MCF 10A (cell line): Measurements from ENCODE around the gene DGKE. TPM values are rescaled to one million over a fixed set of nuclear protein-coding genes. Genes with fewer than 3 reads are reported as not detected.

Experiments used
- BruUV-seq: library from RNA; stranded (reverse); fragments of 400-500 nt; replicated peaks from 2 replicates; lab custom pipeline; 2021; lab: Mats Ljungman, UMichigan
- CTCF ChIA-PET: fragments of 300-600 bp; sonication (Branson Sonifier 250); formaldehyde crosslinking; extraction: SDS; loops from one replicate; lab custom pipeline; 2021; ENCODE audit warnings: antibody characterized with exemption, inconsistent platforms; lab: Yijun Ruan, JAX
- POLR2A ChIA-PET: fragments of 300-600, 350-650 bp; sonication (Branson Sonifier 250); formaldehyde crosslinking; extraction: SDS; loops from one replicate; lab custom pipeline; 2020; ENCODE audit warnings: antibody characterized with exemption, inconsistent platforms; lab: Yijun Ruan, JAX
- DNase-seq: peaks from one replicate; pipeline ENCODE4 v3.0.0-alpha.2; 2018; ENCODE audit not compliant: unreplicated experiment
- H3K27ac Mint-ChIP-seq: one replicate; pipeline ENCODE4 v1.8.0; 2022; ENCODE audit warnings: mild to moderate bottlenecking, low read depth, mixed read lengths; ENCODE audit not compliant: unreplicated experiment
- H3K27me3 Mint-ChIP-seq: one replicate; pipeline ENCODE4 v1.8.0; 2022; ENCODE audit warnings: mixed read lengths; ENCODE audit not compliant: insufficient read depth, unreplicated experiment
- H3K36me3 Mint-ChIP-seq: one replicate; pipeline ENCODE4 v1.8.0; 2022; ENCODE audit warnings: mild to moderate bottlenecking, moderate library complexity, mixed read lengths; ENCODE audit not compliant: insufficient read depth, unreplicated experiment
- H3K4me1 Mint-ChIP-seq: one replicate; pipeline ENCODE4 v1.8.0; 2022; ENCODE audit warnings: mixed read lengths; ENCODE audit not compliant: insufficient read depth, unreplicated experiment
- H3K4me3 Mint-ChIP-seq: one replicate; pipeline ENCODE4 v1.8.0; 2022; ENCODE audit warnings: mild to moderate bottlenecking, moderate library complexity, mixed read lengths; ENCODE audit not compliant: unreplicated experiment
- H3K9me3 Mint-ChIP-seq: one replicate; pipeline ENCODE4 v1.8.0; 2022; ENCODE audit warnings: mixed read lengths; ENCODE audit not compliant: unreplicated experiment
- intact Hi-C: fragments of 100-400 bp; cut with micrococcal nuclease; formaldehyde crosslinking; loops from 2 replicates; pipeline ENCODE4 v1.14.1; 2022
- total RNA-seq: library from RNA; stranded (reverse); gene quantifications from 2 replicates; pipeline ENCODE4 v1.2.3, GENCODE V29; 2022
- TF ChIP-seq, protein P1 (sequence below): fragments of 200-600 bp; IDR thresholded peaks from one replicate; pipeline ENCODE4 v1.8.0; 2022; ENCODE audit warnings: antibody characterized with exemption, mild to moderate bottlenecking; ENCODE audit not compliant: unreplicated experiment

The DGKE gene
- total RNA-seq, 1 experiment from 2014 or later = 16.5 TPM

DNA sequence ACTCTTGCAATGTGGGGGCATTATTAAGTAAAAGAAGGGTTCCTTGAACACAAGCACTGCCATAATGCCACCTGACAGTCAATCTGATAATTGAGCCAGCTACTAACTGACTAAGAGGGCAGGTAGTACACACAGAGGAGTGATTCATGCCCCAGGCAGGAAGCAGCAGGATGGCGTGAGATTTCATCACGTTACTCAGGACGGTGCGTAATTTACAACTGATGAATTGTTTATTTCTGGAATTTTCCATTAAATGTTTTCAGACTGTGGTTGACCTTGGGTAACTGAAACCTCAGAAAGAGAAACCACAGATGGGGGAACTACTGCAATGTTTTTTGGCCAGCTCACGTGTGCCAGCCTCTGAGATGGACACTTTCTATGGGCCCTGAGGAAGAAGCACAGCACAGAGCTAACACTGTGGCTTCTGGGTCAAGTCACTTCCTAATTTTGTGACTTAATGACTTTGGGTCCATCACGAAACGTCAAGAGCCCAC, 46.9 kb upstream of the DGKE start:
- H3K36me3 Mint-ChIP-seq = no peaks in the 10 kb centered on the region
- H3K4me3 Mint-ChIP-seq = peak overlapping the region; percentile 61
- peak overlapping the region; percentile 96 for H3K27ac Mint-ChIP-seq
- intact Hi-C loops = no loop called here
- BruUV-seq = no TSS peak
- CTCF ChIA-PET = interaction anchor here (0.6 to 3.4 kb wide), 4 partner anchors 12 to 71 kb away, joined by 3 to 21 read pairs (median 4); no protein-coding TSS in a partner anchor
- POLR2A ChIA-PET = interaction anchor here (0.9 to 5.1 kb wide), 12 partner anchors 13 to 298 kb away, joined by 3 to 75 read pairs (median 6); partner anchors contain the start of genes AKAP1, C17orf67, DGKE and NOG
- no peaks in the 10 kb centered on the region for H3K27me3 Mint-ChIP-seq
- TF ChIP-seq, protein P1, sequence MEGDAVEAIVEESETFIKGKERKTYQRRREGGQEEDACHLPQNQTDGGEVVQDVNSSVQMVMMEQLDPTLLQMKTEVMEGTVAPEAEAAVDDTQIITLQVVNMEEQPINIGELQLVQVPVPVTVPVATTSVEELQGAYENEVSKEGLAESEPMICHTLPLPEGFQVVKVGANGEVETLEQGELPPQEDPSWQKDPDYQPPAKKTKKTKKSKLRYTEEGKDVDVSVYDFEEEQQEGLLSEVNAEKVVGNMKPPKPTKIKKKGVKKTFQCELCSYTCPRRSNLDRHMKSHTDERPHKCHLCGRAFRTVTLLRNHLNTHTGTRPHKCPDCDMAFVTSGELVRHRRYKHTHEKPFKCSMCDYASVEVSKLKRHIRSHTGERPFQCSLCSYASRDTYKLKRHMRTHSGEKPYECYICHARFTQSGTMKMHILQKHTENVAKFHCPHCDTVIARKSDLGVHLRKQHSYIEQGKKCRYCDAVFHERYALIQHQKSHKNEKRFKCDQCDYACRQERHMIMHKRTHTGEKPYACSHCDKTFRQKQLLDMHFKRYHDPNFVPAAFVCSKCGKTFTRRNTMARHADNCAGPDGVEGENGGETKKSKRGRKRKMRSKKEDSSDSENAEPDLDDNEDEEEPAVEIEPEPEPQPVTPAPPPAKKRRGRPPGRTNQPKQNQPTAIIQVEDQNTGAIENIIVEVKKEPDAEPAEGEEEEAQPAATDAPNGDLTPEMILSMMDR = no peak
- peaks cover 2% of the 10 kb centered on the region for H3K9me3 Mint-ChIP-seq
- H3K4me1 Mint-ChIP-seq = peaks cover 40% of the 10 kb centered on the region
- DNase-seq = peak; percentile 97

DNA sequence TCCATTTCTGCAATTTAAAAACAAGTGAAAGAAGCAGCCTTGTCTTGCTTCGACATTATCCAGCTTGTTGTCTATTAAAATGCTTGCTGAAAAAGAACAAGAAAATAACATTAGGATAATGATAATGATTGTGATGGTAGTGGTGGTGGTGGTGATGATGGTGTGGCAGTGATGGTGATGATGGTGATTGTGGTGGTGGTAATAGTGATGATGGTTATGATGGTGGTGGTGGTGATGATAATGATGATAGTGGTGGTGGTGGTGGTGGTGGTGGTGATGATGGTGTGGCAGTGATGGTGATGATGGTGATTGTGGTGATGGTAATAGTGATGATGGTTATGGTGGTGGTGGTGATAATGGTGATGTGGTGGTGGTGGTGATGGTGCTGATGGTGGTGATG, 41.7 kb upstream of the DGKE start:
- Mint-ChIP-seq H3K36me3 (peaks cover 5% of the 10 kb centered on the region), H3K27ac (no peak overlapping the region), H3K4me3 (no peak overlapping the region), H3K9me3 (peaks cover 10% of the 10 kb centered on the region), H3K27me3 (no peaks in the 10 kb centered on the region), H3K4me1 (peaks cover 13% of the 10 kb centered on the region)
- no peak for DNase-seq
- ChIA-PET POLR2A (interaction anchor here (0.6 kb wide), 1 partner anchor 1512 kb away, joined by 3 read pairs; no protein-coding TSS in a partner anchor), CTCF (no interaction called here)
- intact Hi-C loops = no loop called here
- TF ChIP-seq, protein P1 = no peak
- BruUV-seq = no TSS peak

DNA sequence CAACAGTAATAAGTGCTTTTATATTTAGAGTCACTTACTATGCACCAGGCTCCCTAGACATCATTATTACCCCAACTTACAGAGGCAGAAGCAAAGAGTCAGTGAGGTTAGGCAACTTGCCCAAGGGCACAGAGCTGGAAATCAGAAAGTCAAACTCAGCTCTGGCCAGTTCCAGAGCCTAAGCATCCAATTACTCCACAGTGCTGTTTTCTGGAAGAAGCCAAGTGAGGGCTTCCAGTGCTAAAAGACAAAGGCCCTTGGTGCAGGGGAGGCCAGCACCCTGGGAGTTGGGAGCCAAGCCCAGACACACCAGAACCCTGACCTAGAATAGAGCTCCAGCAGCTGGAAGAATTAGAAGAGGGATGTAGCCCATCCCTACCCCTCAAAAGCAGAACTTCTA, 40.4 kb upstream of the DGKE start:
- TF ChIP-seq, protein P1 = no peak
- DNase-seq = no peak
- no peak overlapping the region for H3K27ac Mint-ChIP-seq
- H3K4me3 Mint-ChIP-seq = no peak overlapping the region
- no peaks in the 10 kb centered on the region for H3K27me3 Mint-ChIP-seq
- intact Hi-C loops = no loop called here
- POLR2A ChIA-PET = interaction anchor here (1.0 kb wide), 1 partner anchor 8 kb away, joined by 3 read pairs; no protein-coding TSS in a partner anchor
- CTCF ChIA-PET = interaction anchor here (0.6 to 1.9 kb wide), 3 partner anchors 26 to 89 kb away, joined by 3 to 10 read pairs (median 3); no protein-coding TSS in a partner anchor
- no TSS peak for BruUV-seq
- peaks cover 5% of the 10 kb centered on the region for H3K36me3 Mint-ChIP-seq
- peaks cover 10% of the 10 kb centered on the region for H3K9me3 Mint-ChIP-seq
- H3K4me1 Mint-ChIP-seq = peaks cover 4% of the 10 kb centered on the region

DNA sequence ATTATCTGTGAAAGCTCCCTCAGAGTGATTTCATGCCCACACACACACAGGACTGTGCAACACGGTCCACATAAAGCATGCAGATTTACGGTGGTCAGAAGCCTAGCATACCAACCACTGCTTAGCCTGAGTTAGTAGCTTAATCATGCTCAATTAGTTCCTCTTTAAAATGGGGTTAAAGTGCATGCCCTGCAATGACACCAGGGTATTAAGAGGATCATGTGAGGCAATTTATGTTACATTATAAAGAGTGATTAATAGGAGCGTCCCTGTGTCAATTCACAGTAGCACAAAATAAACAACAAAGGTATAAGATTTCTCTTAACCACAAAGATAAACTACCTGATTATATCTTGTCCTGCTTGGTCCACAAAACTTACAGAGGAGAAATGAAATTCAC, 40.0 kb upstream of the DGKE start:
- CTCF ChIA-PET = interaction anchor here (0.6 to 1.9 kb wide), 4 partner anchors 26 to 202 kb away, joined by 3 to 10 read pairs (median 4); no protein-coding TSS in a partner anchor
- Mint-ChIP-seq H3K27ac (peak overlapping the region; percentile 22), H3K9me3 (peaks cover 10% of the 10 kb centered on the region), H3K36me3 (peaks cover 5% of the 10 kb centered on the region), H3K4me3 (no peak overlapping the region), H3K27me3 (no peaks in the 10 kb centered on the region), H3K4me1 (peaks cover 4% of the 10 kb centered on the region)
- intact Hi-C loops = no loop called here
- BruUV-seq = no TSS peak
- no peak for DNase-seq
- TF ChIP-seq, protein P1 = no peak
- POLR2A ChIA-PET = interaction anchor here (1.0 kb wide), 1 partner anchor 9 kb away, joined by 3 read pairs; no protein-coding TSS in a partner anchor
